ENCODE measurements around the gene NUP37. TPM values are rescaled to one million over a fixed set of nuclear protein-coding genes. Genes with fewer than 3 reads are reported as not detected.
"Not testable (repeated sequence)": the region's sequence is repeated elsewhere in the genome, so short reads cannot be mapped to it uniquely, and the experiment has no call there.

Gene NUP37
- total RNA-seq, 1 experiment from 2014 or later = 72.4 TPM

DNA sequence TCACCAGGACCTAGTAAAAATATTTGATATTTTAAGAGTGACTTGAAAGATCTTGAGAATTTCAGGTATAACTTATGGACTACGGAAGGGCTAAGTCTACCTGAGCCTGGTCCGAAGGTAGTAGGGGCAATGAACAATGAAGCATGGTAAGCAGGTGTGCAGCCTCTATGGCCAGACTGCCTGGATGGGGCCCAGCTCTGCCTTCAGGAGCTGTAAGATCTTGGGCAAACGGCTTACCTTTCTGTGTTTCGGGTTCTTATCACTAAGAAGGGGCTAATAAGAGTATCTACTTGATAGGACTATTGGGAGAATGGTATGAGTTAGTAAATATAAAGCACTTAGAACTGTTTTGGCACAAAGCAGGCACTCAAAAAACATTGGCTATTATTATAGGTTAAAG, 39.1 kb downstream of the NUP37 start:
- ChIA-PET CTCF (no interaction called here), POLR2A (ENCODE audit: unreplicated experiment) (no interaction called here)
- no peak for DNase-seq
- Histone ChIP-seq H3K27me3 (ENCODE audit: insufficient read depth, low read depth) (no peaks in the 10 kb centered on the region), H3K9me2 (ENCODE audit: insufficient read depth) (no peaks in the 10 kb centered on the region), H3K36me3 (ENCODE audit: low read depth) (peaks cover 25% of the 10 kb centered on the region; the same call in 1 of the 2 replicates), H4K20me1 (ENCODE audit: insufficient read depth) (no peaks in the 10 kb centered on the region), H3K4me1 (replicated peaks; ENCODE audit: insufficient read depth) (no peaks in the 10 kb centered on the region), H3K4me3 (no peak overlapping the region), H3K27ac (no peak overlapping the region), H2AFZ (no peak overlapping the region), H3K9me3 (ENCODE audit: insufficient read depth, low read depth) (no peaks in the 10 kb centered on the region; the same call in 1 of the 2 replicates), H3F3A (ENCODE audit: insufficient read depth, low read depth) (no peaks in the 10 kb centered on the region; the same call in 1 of the 2 replicates), H3K4me2 (no peak overlapping the region), H3K79me2 (ENCODE audit: low read depth) (no peaks in the 10 kb centered on the region)
- TF ChIP-seq EZH2 (IDR thresholded peaks at IDR 0.05; ENCODE audit: low read depth) = no peak
- TF ChIP-seq, protein P1, sequence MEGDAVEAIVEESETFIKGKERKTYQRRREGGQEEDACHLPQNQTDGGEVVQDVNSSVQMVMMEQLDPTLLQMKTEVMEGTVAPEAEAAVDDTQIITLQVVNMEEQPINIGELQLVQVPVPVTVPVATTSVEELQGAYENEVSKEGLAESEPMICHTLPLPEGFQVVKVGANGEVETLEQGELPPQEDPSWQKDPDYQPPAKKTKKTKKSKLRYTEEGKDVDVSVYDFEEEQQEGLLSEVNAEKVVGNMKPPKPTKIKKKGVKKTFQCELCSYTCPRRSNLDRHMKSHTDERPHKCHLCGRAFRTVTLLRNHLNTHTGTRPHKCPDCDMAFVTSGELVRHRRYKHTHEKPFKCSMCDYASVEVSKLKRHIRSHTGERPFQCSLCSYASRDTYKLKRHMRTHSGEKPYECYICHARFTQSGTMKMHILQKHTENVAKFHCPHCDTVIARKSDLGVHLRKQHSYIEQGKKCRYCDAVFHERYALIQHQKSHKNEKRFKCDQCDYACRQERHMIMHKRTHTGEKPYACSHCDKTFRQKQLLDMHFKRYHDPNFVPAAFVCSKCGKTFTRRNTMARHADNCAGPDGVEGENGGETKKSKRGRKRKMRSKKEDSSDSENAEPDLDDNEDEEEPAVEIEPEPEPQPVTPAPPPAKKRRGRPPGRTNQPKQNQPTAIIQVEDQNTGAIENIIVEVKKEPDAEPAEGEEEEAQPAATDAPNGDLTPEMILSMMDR (conservative IDR thresholded peaks at IDR 0.05) = no peak
- BruUV-seq (replicated peaks) = no TSS peak
- intact Hi-C loops (cut with micrococcal nuclease; ENCODE audit: unreplicated experiment) = no loop called here

GRCh38 chr12:102072092-102072491, 47.8 kb downstream of the NUP37 start:
- H3K36me3 ChIP-seq (ENCODE audit: low read depth); DNase-seq; H3K27me3 ChIP-seq (ENCODE audit: insufficient read depth, low read depth); H3K27ac ChIP-seq; H3K79me2 ChIP-seq (ENCODE audit: low read depth); H3K4me2 ChIP-seq; H3K4me3 ChIP-seq; H2AFZ ChIP-seq; BruUV-seq (replicated peaks); H3K9me2 ChIP-seq (ENCODE audit: insufficient read depth); H3K9me3 ChIP-seq (ENCODE audit: insufficient read depth, low read depth); POLR2A ChIA-PET (ENCODE audit: unreplicated experiment); H3K4me1 ChIP-seq (replicated peaks; ENCODE audit: insufficient read depth); H4K20me1 ChIP-seq (ENCODE audit: insufficient read depth); H3F3A ChIP-seq (ENCODE audit: insufficient read depth, low read depth); intact Hi-C loops (cut with micrococcal nuclease; ENCODE audit: unreplicated experiment); CTCF ChIA-PET: not testable (repeated sequence)

DNA sequence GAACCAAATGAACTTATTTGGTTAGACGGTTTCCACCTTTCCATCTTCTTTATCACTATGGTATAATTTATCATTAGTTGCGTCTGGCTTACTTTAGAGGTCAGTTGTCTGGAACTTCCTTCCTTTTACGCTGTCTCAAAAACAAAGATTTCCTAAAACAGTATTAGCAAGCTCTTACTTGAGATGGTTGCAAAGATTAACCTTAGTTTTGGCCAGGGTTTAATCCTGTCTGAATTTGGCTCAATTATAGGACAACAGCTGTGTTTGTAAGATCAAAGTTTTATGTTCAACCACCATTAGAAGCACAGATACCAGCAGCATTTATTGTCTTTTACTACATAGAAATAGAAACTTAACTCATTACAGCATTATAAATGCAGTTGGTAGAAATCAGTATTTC, 50.2 kb downstream of the NUP37 start:
- Histone ChIP-seq H3K36me3 (ENCODE audit: low read depth) (no peaks in the 10 kb centered on the region), H3F3A (ENCODE audit: insufficient read depth, low read depth) (no peaks in the 10 kb centered on the region), H3K4me3 (no peak overlapping the region), H3K27me3 (ENCODE audit: insufficient read depth, low read depth) (no peaks in the 10 kb centered on the region), H3K9me3 (ENCODE audit: insufficient read depth, low read depth) (no peaks in the 10 kb centered on the region), H3K9me2 (ENCODE audit: insufficient read depth) (no peaks in the 10 kb centered on the region), H2AFZ (no peak overlapping the region), H3K4me1 (replicated peaks; ENCODE audit: insufficient read depth) (no peaks in the 10 kb centered on the region), H3K79me2 (ENCODE audit: low read depth) (no peaks in the 10 kb centered on the region), H3K4me2 (no peak overlapping the region), H3K27ac (no peak overlapping the region), H4K20me1 (ENCODE audit: insufficient read depth) (no peaks in the 10 kb centered on the region)
- no peak for DNase-seq
- POLR2A ChIA-PET (ENCODE audit: unreplicated experiment) = interaction anchor here (0.6 kb wide), 1 partner anchor 14 kb away, joined by 3 read pairs; no protein-coding TSS in a partner anchor
- no TSS peak for BruUV-seq (replicated peaks)
- TF ChIP-seq, protein P1 (conservative IDR thresholded peaks at IDR 0.05) = no peak
- TF ChIP-seq EZH2 (IDR thresholded peaks at IDR 0.05; ENCODE audit: low read depth) = no peak
- intact Hi-C loops (cut with micrococcal nuclease; ENCODE audit: unreplicated experiment) = no loop called here
- CTCF ChIA-PET = no interaction called here

GRCh38 chr12:102067574-102068258, 52.2 kb downstream of the NUP37 start:
- TF ChIP-seq, protein P1 (conservative IDR thresholded peaks at IDR 0.05) = no peak
- TF ChIP-seq EZH2 (IDR thresholded peaks at IDR 0.05; ENCODE audit: low read depth) = no peak
- no peak overlapping the region for H2AFZ ChIP-seq
- no peaks in the 10 kb centered on the region for H4K20me1 ChIP-seq (ENCODE audit: insufficient read depth)
- H3K27me3 ChIP-seq (ENCODE audit: insufficient read depth, low read depth) = no peaks in the 10 kb centered on the region
- no peak overlapping the region for H3K4me2 ChIP-seq
- ChIA-PET POLR2A (ENCODE audit: unreplicated experiment) (no interaction called here), CTCF (no interaction called here)
- peaks cover under 1% of the 10 kb centered on the region; the same call in 1 of the 2 replicates for H3K4me1 ChIP-seq (replicated peaks; ENCODE audit: insufficient read depth)
- no peaks in the 10 kb centered on the region for H3K9me3 ChIP-seq (ENCODE audit: insufficient read depth, low read depth)
- DNase-seq = no peak
- H3F3A ChIP-seq (ENCODE audit: insufficient read depth, low read depth) = peaks cover 4% of the 10 kb centered on the region; the same call in 1 of the 2 replicates
- BruUV-seq (replicated peaks) = no TSS peak
- no peaks in the 10 kb centered on the region for H3K79me2 ChIP-seq (ENCODE audit: low read depth)
- H3K4me3 ChIP-seq = no peak overlapping the region
- H3K36me3 ChIP-seq (ENCODE audit: low read depth) = no peaks in the 10 kb centered on the region
- no peaks in the 10 kb centered on the region for H3K9me2 ChIP-seq (ENCODE audit: insufficient read depth)
- no peak overlapping the region for H3K27ac ChIP-seq
- intact Hi-C loops (cut with micrococcal nuclease; ENCODE audit: unreplicated experiment) = no loop called here

Data from PC-9 (cell line).